IMR-90 (cell line): ENCODE results near the gene C10orf67. TPM values are rescaled to one million over a fixed set of nuclear protein-coding genes. Genes with fewer than 3 reads are reported as not detected.

Experiments used
- ATAC-seq: fragments of 200-7000 bp; cut with Tn5 transposase; 2 replicates; pipeline ENCODE4 v1.9.1; 2020; ENCODE audit warnings: low read depth, mild to moderate bottlenecking, moderate library complexity
- BruUV-seq: library from RNA; stranded (reverse); fragments of 400-500 nt; replicated peaks from 2 replicates; lab custom pipeline; 2021; lab: Mats Ljungman, UMichigan
- CTCF ChIA-PET: fragments of 300-600 bp; formaldehyde crosslinking; extraction: SDS; loops from one replicate; lab custom pipeline; 2021; ENCODE audit warnings: antibody characterized with exemption; lab: Yijun Ruan, JAX
- POLR2A ChIA-PET: fragments of 300-600 bp; sonication (Branson Sonifier 250); formaldehyde crosslinking; loops from one replicate; lab custom pipeline; 2022; ENCODE audit warnings: antibody characterized with exemption; ENCODE audit not compliant: unreplicated experiment; lab: Charles Lee
- DNase-seq: peaks from one replicate; pipeline ENCODE4 v3.0.0; 2013
- H2AFZ ChIP-seq: replicated peaks from 2 replicates; pipeline ENCODE3; 2013; ENCODE audit warnings: low read length, mild to moderate bottlenecking; ENCODE audit not compliant: poor library complexity
- H2AK5ac ChIP-seq: 2 replicates; pipeline ENCODE4 v1.6.1; 2013; ENCODE audit warnings: low read depth, low read length, inconsistent platforms
- H2AK9ac ChIP-seq: replicated peaks from 2 replicates; pipeline ENCODE3; 2013; ENCODE audit warnings: mild to moderate bottlenecking, low read depth, low read length, moderate library complexity; ENCODE audit not compliant: poor library complexity
- H2BK120ac ChIP-seq: 2 replicates; pipeline ENCODE4 v1.6.1; 2013; ENCODE audit warnings: low read depth, low read length, inconsistent platforms
- H2BK15ac ChIP-seq: 3 replicates; pipeline ENCODE4 v1.6.1; 2013; ENCODE audit warnings: low read depth, low read length, inconsistent platforms
- H2BK20ac ChIP-seq: 2 replicates; pipeline ENCODE4 v1.6.1; 2013; ENCODE audit warnings: low read depth, mild to moderate bottlenecking, inconsistent platforms, low read length, moderate library complexity
- H2BK5ac ChIP-seq: 2 replicates; pipeline ENCODE4 v1.6.1; 2013; ENCODE audit warnings: mild to moderate bottlenecking, low read depth, low read length, inconsistent platforms; ENCODE audit not compliant: poor library complexity, severe bottlenecking
- H3K14ac ChIP-seq: replicated peaks from 2 replicates; pipeline ENCODE4 v1.6.1; 2013; ENCODE audit warnings: low read depth, low read length, inconsistent platforms
- H3K18ac ChIP-seq: 2 replicates; pipeline ENCODE4 v1.6.1; 2013; ENCODE audit warnings: low read depth, low read length, control low read depth
- H3K23ac ChIP-seq: 2 replicates; pipeline ENCODE4 v1.6.1; 2013; ENCODE audit warnings: low read depth, low read length, inconsistent platforms
- H3K27ac ChIP-seq: 2 replicates; pipeline ENCODE4 v1.5.1; 2013; ENCODE audit warnings: mild to moderate bottlenecking, control low read depth, low read length; ENCODE audit not compliant: insufficient read depth
- H3K27me3 ChIP-seq: 2 replicates; pipeline ENCODE4 v1.6.1; 2013; ENCODE audit warnings: low read length; ENCODE audit not compliant: control insufficient read depth, insufficient read depth
- H3K36me3 ChIP-seq: 2 replicates; pipeline ENCODE4 v1.6.1; 2013; ENCODE audit warnings: low read length, mixed read lengths; ENCODE audit not compliant: control insufficient read depth, insufficient read depth
- H3K4ac ChIP-seq: 2 replicates; pipeline ENCODE4 v1.6.1; 2013; ENCODE audit warnings: low read depth, low read length, inconsistent platforms
- H3K4me1 ChIP-seq: 2 replicates; pipeline ENCODE4 v1.6.1; 2013; ENCODE audit warnings: low read length, mixed read lengths; ENCODE audit not compliant: control insufficient read depth, insufficient read depth
- H3K4me2 ChIP-seq: 2 replicates; pipeline ENCODE4 v1.6.1; 2013; ENCODE audit warnings: low read depth, mild to moderate bottlenecking, control low read depth, low read length, moderate library complexity
- H3K4me3 ChIP-seq: 2 replicates; pipeline ENCODE4 v1.5.1; 2013; ENCODE audit warnings: low read depth, mild to moderate bottlenecking, control low read depth, low read length, moderate library complexity; ENCODE audit not compliant: insufficient read depth
- H3K56ac ChIP-seq: 2 replicates; pipeline ENCODE4 v1.6.1; 2013; ENCODE audit warnings: low read length, inconsistent platforms; ENCODE audit not compliant: insufficient read depth; ENCODE audit errors: extremely low read depth
- H3K79me1 ChIP-seq, 2 experiments: 2 replicates each; pipeline ENCODE4 v1.6.1; 2013; ENCODE audit warnings: low read length in 2 of 2, inconsistent platforms in 1 of 2, low read depth in 1 of 2
- H3K9ac ChIP-seq: 2 replicates; pipeline ENCODE4 v1.6.1; 2013; ENCODE audit warnings: low read depth, low read length, control low read depth
- H3K9me1 ChIP-seq: 2 replicates; pipeline ENCODE4 v1.6.1; 2013; ENCODE audit warnings: low read length, inconsistent platforms; ENCODE audit not compliant: insufficient read depth
- H3K9me3 ChIP-seq: 2 replicates; pipeline ENCODE4 v1.6.1; 2013; ENCODE audit warnings: low read length; ENCODE audit not compliant: control insufficient read depth, insufficient read depth
- H4K20me1 ChIP-seq: 2 replicates; pipeline ENCODE4 v1.6.1; 2013; ENCODE audit warnings: low read length, inconsistent platforms; ENCODE audit not compliant: insufficient read depth
- H4K5ac ChIP-seq: 2 replicates; pipeline ENCODE4 v1.6.1; 2013; ENCODE audit warnings: mild to moderate bottlenecking, low read depth, low read length, control low read depth
- H4K8ac ChIP-seq, 2 experiments: 2 replicates each; pipeline ENCODE4 v1.6.1; 2013; ENCODE audit warnings: low read depth in 2 of 2, low read length in 2 of 2, control low read depth in 1 of 2, inconsistent platforms in 1 of 2
- H4K91ac ChIP-seq: 2 replicates; pipeline ENCODE4 v1.6.1; 2013; ENCODE audit warnings: low read depth, low read length, inconsistent platforms; ENCODE audit not compliant: insufficient read depth
- BHLHE40 ChIP-seq: fragments of 150-350 bp; IDR thresholded peaks from 2 replicates; pipeline ENCODE4 v1.6.1; 2016; ENCODE audit warnings: mild to moderate bottlenecking, low read depth, low read length
- CHD1 ChIP-seq: IDR thresholded peaks from 2 replicates; pipeline ENCODE4 v1.6.1; 2012; ENCODE audit warnings: low read depth, low read length, improper control_type of control experiment
- CTCF ChIP-seq: conservative IDR thresholded peaks from 2 replicates; pipeline ENCODE4 v1.5.1; 2012; ENCODE audit warnings: mild to moderate bottlenecking, low read depth, low read length, improper control_type of control experiment
- ELK1 ChIP-seq: fragments of 150-350 bp; IDR thresholded peaks from 2 replicates; pipeline ENCODE4 v1.6.1; 2016; ENCODE audit warnings: low read depth, mild to moderate bottlenecking, low read length, moderate library complexity, borderline replicate concordance
- MAFK ChIP-seq: IDR thresholded peaks from 2 replicates; pipeline ENCODE4 v1.6.1; 2012; ENCODE audit warnings: low read depth, low read length, improper control_type of control experiment
- SMC3 ChIP-seq: fragments of 150-350 bp; IDR thresholded peaks from 2 replicates; pipeline ENCODE4 v1.6.1; 2016; ENCODE audit warnings: low read depth, mild to moderate bottlenecking, antibody characterized with exemption, low read length, moderate library complexity
- USF2 ChIP-seq: fragments of 150-350 bp; IDR thresholded peaks from 2 replicates; pipeline ENCODE4 v1.6.1; 2017; ENCODE audit warnings: mild to moderate bottlenecking, antibody characterized with exemption, low read length, low read depth
- WGBS, 2 experiments: methylation state at CpG; one replicate each; pipeline versions ENCODE4 v1.1.5 to v1.1.7; 2013; ENCODE audit warnings: missing lambda C conversion rate in 2 of 2; ENCODE audit not compliant: insufficient read length in 1 of 2; ENCODE audit errors: extremely low coverage in 2 of 2; 5-methylcytosine and 5-hydroxymethylcytosine counted together
- dilution Hi-C: fragments of 300-500 bp; cut with HindIII; formaldehyde crosslinking; loops from one replicate; pipeline ENCODE4 v1.14.3; 2018; ENCODE audit warnings: low sequenced_read_pairs; ENCODE audit not compliant: unreplicated experiment
- in situ Hi-C: fragments of 300-500 bp; cut with MboI; formaldehyde crosslinking; loops from 3 replicates; pipeline ENCODE4 v1.14.3; 2019; ENCODE audit warnings: low sequenced_read_pairs, inconsistent platforms, mixed read lengths
- intact Hi-C: fragments of 100-400 bp; cut with micrococcal nuclease; formaldehyde crosslinking; loops from 2 replicates; pipeline ENCODE4 v1.10.0; 2022
- polyA plus RNA-seq, 3 experiments: library from polyadenylated mRNA; depleted of rRNA; stranded (reverse); fragments of >200 nt; gene quantifications; 2 replicates each; pipeline ENCODE4 v1.2.3, GENCODE V29; 2012; ENCODE audit warnings: low replicate concordance in 1 of 3
- total RNA-seq: library from RNA; depleted of rRNA; stranded (reverse); fragments of >200 nt; gene quantifications from 2 replicates; pipeline ENCODE4 v1.2.3, GENCODE V29; 2012

Gene C10orf67
- total and polyA plus RNA-seq, 2 of the 4 experiments (the other 2 are of a cell fraction), result 0.15 to 0.18 TPM

GRCh38 chr10:23343591-23344240 lies 881 bp downstream of the C10orf67 start:
- Histone ChIP-seq H2BK15ac (no peak overlapping the region), H4K5ac (peak overlapping the region; percentile 61), H3K56ac (no peak overlapping the region), H2BK120ac (no peak overlapping the region), H3K9ac (peak overlapping the region; percentile 40; the same call in 1 of the 2 replicates), H3K36me3 (no peaks in the 10 kb centered on the region), H3K23ac (0 out of 2 replicates have a peak overlapping the region, but pooled peaks have one; percentile 3), H4K8ac (peak overlapping the region; percentile 26 to 49; a peak in 2 of 4 replicates), H2AFZ (peak overlapping the region; percentile 87), H2AK5ac (no peak overlapping the region; the same call in 1 of the 2 replicates), H3K27me3 (no peaks in the 10 kb centered on the region), H3K14ac (no peak overlapping the region), H3K4me3 (peak overlapping the region; percentile 54), H3K79me1 (no peaks in the 10 kb centered on the region), H3K27ac (peak overlapping the region; percentile 5; the same call in 1 of the 2 replicates), H3K4me1 (peaks cover 3% of the 10 kb centered on the region), H3K4me2 (peak overlapping the region; percentile 83), H4K20me1 (no peaks in the 10 kb centered on the region), H3K9me1 (no peaks in the 10 kb centered on the region), H4K91ac (peak overlapping the region; percentile 17; the same call in 1 of the 2 replicates), H3K9me3 (no peaks in the 10 kb centered on the region), H2AK9ac (peak overlapping the region; percentile 58), H2BK20ac (no peak overlapping the region), H3K4ac (no peak overlapping the region), H2BK5ac (no peak overlapping the region), H3K18ac (peak overlapping the region; percentile 70; the same call in 1 of the 2 replicates)
- BruUV-seq, result no TSS peak
- 40% methylated on average over 3 of the region's 48 CpGs; no CpG with 5 or more reads in 1 of the 2 experiments for WGBS, 2 experiments
- dilution Hi-C loops (no loop called here), intact Hi-C loops (loop anchor here (2.0 kb wide), 2 partner anchors 65 to 97 kb away; no protein-coding TSS in a partner anchor), in situ Hi-C loops (no loop called here)
- DNase-seq (peak; percentile 30), ATAC-seq (peak; percentile 21; the same call in 1 of the 2 replicates)
- CTCF ChIA-PET, result interaction anchor here (0.6 to 1.6 kb wide), 3 partner anchors 8 to 29 kb away, joined by 3 to 6 read pairs (median 4); no protein-coding TSS in a partner anchor
- POLR2A ChIA-PET, result no interaction called here
- TF ChIP-seq BHLHE40 (no peak), ELK1 (no peak), SMC3 (no peak), CTCF (no peak), CHD1 (no peak), USF2 (no peak), MAFK (no peak)
